Measurements from ENCODE around the gene CWC25.
A peak's percentile ranks its signal among the peaks of the same experiment; 100 is the strongest.

Gene CWC25

DNA sequence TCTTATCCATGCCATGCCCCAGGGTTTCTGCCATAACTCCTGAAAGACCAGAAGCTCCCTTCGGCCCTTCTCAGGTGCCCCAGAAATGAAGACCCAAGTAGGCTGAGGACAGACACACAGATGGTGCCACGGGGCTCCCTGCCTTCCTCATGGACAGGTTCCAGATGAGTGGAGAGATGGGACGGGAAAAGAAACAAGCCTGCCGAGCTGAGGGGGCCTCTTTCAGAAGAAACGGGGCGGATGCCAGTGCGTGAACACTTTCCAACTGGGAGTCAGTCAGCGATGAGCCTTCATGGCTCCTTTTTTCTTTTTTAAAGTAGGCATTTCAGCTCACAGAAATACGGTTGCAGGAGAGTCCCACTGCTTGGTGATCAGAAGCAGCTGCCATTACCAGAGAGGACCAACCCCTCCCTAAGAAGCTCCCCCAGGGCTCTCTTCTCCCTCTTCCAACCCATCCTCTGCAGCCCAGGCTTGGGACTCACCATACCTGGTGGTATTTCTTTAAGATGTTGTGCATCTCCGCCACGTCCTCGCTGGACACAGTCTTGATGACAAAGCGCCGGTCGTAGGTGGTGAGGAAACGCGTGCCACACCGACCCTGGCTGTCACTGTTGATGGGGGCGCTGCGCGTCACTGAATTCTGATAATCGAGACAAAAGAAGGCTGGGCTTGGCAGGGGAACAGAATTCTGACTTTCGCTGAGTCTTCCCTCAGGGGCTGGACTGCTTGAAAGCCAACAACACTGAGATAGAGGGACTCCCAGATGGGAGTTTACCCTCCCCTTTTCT, 45.0 kb downstream of the CWC25 start:
- DNase-seq = no peak

DNA sequence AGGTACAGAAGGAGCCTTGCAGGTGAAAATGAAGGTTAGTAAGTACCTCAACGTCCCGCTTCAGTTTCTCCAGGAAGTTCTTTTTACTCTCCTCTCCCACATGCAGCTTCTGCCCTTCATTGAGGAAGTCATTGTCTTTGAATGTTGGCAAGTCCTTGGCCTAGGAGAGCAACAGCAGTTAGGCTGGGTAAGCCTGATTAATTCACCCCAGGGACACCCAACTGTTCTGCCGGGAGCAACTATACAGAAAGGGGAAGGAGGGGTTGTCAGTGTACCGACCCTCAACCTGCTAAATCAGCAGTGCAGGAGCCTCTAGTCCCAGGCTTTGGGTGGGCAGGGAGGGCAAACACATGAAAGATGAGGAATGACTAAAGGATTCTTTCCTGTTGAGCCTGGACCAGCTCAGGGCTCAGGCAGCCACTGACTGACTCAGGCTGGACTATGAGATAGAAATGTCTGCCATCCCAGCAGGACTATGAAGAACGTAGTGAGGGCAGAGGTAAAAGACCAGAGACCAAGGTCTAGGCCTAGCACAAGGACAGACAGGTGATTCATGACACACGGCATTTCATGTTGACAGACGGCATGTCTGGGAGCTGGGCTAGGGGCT, 47.4 kb downstream of the CWC25 start:
- no peak for DNase-seq

- no peak for DNase-seq
Measured at GRCh38 chr17:38773258-38773657, 51.9 kb downstream of the CWC25 start.

DNA sequence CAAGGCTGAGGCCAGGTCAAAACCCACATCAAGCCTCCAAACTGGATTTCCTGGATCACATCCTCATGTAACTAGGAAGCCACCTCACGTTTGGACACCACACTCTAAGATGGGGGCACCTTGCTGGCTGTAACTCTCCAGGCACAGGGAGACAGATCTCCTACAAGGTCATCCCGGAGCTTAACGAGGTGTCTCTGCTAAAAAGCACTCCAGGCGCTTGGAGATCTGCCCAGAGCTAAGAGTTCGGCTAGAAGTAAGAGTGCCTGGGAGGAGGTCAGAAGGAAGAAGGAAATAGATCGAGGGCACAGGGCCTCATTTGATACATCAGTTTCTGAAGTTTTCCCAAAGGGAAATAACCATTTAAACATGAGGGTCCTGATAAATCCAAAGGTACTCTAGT, 56.7 kb downstream of the CWC25 start:
- DNase-seq = no peak

GRCh38 chr17:38766341-38766740, 58.8 kb downstream of the CWC25 start:
- DNase-seq = no peak

DNA sequence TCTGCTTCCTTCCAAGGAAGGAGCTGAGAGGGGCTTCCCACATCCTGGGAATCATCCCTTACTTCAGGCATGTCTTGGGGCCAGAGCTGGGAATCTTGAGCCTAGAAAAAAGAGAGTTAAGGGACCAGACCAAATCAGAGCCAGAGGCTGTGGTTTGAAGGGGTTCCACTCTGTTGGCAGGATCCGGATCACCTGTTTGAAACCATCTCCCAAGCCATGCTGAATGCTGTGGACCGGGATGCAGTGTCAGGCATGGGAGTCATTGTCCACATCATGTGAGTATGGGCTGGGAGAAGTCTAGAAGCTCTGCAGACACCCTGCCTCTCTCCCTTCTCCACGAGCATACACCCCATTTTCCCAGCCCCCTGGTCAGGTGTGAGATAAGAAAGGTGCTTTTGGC, 62.9 kb downstream of the CWC25 start:
- DNase-seq = no peak

DNA sequence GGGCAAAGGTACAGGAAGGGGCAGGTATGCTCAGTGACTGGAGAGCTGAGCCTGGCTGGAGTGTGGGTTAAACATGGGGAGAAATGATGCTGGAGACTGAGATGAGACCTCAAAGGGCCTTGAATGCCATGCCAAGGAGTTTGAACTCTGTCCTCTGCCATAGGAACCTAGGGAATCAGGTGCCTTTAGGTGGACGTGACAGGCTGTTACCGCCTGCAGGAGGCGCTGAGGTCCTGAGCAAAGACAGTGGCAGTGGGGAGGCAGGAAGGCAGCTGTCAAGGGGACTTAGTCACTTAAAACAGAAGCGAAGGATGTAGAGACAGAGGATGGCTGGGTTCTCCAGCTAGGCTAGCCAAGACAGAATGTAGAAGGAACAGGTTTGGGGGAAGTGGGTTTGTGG, 63.5 kb downstream of the CWC25 start:
- no peak for DNase-seq

DNA sequence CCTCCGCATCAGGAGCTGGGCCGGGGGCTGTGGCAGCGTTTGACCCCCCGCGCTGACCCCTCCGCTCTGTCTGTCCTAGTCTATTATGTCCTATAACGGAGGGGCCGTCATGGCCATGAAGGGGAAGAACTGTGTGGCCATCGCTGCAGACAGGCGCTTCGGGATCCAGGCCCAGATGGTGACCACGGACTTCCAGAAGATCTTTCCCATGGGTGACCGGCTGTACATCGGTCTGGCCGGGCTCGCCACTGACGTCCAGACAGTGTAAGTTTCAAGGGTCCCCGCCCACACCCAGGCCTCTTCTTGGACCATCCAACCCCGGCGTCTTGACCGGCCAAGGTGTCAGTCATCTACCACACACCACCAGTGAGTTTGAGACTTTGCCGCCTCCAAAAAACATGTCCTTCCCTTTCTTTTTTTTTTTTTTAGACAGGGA, 72.0 kb downstream of the CWC25 start:
- DNase-seq = no peak

- peak; percentile 90 for DNase-seq
Measured at GRCh38 chr17:38752308-38753070, 72.6 kb downstream of the CWC25 start, which contains the start of gene PSMB3. PSMB3 (plus strand) TSS chr17:38752741; CDS start chr17:38752827, 86 bp downstream.

GRCh38 chr17:38751808-38752307, 73.3 kb downstream of the CWC25 start:
- peak; percentile 60 for DNase-seq

GRCh38 chr17:38751144-38751807, 73.8 kb downstream of the CWC25 start:
- DNase-seq = no peak

Measured in GOT3 (cell line).